ENCODE measurements around the gene ZSWIM3.

DNA sequence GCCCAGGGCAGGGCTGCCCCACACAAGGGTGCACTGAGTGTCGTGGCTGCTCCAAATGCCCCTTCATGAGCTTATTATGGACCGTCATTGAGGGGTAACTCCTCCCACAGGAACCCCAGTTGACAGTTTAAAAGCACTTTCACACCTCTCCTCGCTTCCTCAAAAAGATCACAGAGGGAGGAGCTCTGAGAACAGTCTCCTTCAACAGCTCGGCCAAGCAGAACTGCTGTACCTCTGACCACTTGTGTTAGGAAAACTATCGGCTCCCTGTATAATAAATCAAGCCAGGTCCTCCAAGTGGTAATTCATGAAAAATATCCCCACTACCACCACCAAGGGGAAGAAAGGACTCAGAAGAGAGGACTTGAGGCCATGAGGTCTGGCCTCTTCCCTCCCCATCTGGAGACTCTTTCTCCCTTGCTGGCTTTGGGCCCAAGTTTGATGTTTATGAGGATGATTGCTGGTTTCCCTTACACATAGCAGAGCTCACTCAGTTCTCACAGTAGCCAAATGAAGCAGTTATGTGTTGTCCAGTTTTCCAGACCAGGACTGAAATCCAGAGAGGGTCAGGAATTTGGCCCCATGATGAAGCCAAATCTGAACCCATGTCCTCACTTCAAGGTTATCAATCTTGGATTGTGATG, 15.1 kb upstream of the ZSWIM3 start:
- TF ChIP-seq, protein P1, sequence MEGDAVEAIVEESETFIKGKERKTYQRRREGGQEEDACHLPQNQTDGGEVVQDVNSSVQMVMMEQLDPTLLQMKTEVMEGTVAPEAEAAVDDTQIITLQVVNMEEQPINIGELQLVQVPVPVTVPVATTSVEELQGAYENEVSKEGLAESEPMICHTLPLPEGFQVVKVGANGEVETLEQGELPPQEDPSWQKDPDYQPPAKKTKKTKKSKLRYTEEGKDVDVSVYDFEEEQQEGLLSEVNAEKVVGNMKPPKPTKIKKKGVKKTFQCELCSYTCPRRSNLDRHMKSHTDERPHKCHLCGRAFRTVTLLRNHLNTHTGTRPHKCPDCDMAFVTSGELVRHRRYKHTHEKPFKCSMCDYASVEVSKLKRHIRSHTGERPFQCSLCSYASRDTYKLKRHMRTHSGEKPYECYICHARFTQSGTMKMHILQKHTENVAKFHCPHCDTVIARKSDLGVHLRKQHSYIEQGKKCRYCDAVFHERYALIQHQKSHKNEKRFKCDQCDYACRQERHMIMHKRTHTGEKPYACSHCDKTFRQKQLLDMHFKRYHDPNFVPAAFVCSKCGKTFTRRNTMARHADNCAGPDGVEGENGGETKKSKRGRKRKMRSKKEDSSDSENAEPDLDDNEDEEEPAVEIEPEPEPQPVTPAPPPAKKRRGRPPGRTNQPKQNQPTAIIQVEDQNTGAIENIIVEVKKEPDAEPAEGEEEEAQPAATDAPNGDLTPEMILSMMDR (IDR thresholded peaks at IDR 0.05; ENCODE audit: borderline replicate concordance, extremely low read depth, low read length, poor library complexity, severe bottlenecking) = no peak
- TF ChIP-seq EZH2 (IDR thresholded peaks at IDR 0.05; ENCODE audit: borderline replicate concordance, low read depth, low read length, severe bottlenecking) = no peak

All from DND-41 (cell line).